HG02884 (cell line): ENCODE data around the gene BMP2K.
"Not testable (repeated sequence)": the region's sequence is repeated elsewhere in the genome, so short reads cannot be mapped to it uniquely, and the experiment has no call there.

Source experiments
- ATAC-seq: cut with Tn5 transposase; IDR thresholded peaks from one replicate; pipeline ENCODE4 v1.9.1; 2021; ENCODE audit warnings: mild to moderate bottlenecking, moderate library complexity; ENCODE audit not compliant: unreplicated experiment

The BMP2K gene

DNA sequence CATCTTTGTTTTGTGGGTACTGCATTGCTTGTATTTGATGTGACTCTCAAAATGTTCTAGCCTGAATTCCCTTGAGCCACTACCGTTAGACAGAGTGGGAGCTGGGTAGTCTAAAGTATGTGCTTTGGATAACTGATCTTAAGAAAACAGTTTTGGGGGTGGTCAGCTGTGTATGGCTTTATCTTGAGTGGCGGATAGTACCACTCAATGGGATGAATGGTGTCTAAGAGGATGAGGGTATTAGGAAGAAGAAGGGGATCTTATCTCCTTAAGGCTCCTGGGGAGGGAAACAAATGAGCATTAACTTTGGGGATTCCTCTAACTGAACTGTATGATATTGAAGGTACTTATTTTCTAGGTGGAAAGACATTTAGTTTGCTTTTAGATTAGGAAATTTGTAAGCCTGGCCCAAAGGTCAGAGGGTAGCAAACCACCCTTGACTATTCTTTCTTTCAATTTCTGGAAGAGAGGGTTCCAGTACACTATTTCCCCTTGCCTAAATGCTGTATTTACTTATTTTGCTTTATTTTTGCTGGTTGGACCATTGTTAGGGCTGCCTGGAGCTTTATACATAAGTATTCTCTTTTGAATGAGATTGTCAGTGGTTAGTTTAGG is 11.3 kb downstream of the BMP2K start:
- no peak for ATAC-seq

DNA sequence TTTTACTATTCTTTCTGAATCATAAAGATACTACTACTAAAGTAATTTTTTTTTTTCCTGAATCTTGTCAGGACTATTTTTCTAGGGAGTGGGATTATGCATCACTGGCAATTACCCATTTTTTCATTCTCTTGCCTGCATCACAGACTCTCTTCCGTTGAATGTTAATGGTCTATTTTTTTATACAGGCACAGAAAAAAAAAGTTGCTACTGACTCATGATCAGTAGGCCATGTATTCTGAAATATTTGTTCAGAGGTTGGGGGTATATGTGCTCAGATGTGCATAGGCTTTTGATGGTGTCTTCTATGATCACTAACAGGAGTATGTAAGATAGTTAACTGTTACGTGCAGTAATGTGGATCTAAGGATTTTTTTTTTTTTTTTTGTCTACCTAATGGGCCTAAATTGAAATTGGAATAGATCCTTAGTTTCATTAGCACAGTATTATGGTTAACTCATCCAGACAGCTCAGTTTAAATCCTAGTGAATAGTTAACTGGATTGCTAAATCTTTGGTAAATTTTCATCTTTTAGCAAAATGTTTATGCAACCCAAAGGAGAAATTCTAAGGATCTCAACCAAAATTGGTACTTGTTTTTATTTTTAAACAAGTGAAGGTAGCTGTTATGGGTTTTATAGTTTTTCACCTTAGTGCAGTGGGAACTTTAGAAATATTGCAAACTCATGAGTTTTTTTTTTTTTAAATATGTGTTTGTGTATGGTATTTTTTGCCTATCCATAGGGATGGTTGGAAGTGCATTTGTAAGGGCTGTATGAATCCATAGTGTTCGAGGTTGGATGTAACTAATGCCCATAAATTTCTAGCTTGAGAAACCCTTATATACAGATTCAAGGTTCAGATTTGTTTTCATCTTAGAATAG is 12.1 kb downstream of the BMP2K start:
- no peak for ATAC-seq

DNA sequence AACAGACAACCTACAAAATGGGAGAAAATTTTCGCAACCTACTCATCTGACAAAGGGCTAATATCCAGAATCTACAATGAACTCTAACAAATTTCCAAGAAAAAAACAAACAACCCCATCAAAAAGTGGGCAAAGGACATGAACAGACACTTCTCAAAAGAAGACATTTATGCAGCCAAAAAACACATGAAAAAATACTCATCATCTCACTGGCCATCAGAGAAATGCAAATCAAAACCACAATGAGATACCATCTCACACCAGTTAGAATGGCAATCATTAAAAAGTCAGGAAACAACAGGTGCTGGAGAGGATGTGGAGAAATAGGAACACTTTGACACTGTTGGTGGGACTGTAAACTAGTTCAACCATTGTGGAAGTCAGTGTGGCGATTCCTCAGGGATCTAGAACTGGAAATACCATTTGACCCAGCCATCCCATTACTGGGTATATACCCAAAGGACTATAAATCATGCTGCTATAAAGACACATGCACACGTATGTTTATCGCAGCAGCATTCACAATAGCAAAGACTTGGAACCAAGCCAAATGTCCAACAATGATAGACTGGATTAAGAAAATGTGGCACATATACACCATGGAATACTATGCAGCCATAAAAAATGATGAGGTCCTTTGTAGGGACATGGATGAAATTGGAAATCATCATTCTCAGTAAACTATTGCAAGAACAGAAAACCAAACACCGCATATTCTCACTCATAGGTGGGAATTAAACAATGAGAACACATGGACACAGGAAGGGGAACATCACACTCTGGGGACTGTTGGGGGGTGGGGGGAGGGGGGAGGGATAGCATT is 19.7 kb downstream of the BMP2K start:
- ATAC-seq = not testable (repeated sequence)

DNA sequence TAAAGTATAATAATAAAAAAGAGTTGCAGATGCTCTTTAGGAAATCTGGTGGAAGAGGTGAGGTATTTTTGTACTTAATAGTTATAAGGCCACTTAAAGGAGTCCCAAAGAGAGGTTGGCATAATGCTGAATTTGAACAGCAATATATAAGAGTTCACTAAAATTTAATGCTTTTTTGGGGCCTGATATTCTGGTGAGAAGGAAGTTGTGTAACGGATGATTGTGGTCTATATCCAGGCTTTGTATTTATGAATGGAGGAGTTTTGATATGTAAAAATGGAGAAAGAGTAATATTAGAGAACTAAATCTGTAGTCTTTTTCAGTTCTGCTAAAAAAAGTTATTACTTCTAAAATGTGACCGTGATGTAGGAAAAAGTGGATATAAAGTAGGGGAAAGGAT is 20.4 kb downstream of the BMP2K start:
- no peak for ATAC-seq

DNA sequence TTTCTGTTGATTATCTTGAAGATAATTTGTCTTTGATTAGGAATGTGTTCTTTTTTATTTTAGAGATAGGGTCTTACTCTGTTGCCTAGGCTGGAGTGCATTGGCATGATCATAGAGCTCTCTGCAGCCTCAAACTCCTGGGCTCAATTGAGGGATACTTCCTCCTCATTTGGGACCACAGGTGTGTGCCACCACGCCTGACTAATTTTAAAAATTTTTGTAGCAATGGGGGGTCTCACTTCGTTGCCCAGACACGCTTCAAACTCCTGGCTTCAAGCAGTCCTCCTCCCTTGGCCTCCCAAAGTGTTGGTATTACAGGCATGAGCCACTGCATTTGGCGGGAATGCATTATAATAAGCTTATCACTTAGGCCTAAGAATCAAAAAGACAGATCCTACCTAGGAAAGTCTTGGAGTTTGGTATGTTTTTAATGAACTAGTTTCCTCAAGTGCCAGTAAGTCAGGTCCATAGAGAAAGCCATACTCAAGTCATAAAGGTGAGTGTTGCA is 21.7 kb downstream of the BMP2K start:
- ATAC-seq = no peak

DNA sequence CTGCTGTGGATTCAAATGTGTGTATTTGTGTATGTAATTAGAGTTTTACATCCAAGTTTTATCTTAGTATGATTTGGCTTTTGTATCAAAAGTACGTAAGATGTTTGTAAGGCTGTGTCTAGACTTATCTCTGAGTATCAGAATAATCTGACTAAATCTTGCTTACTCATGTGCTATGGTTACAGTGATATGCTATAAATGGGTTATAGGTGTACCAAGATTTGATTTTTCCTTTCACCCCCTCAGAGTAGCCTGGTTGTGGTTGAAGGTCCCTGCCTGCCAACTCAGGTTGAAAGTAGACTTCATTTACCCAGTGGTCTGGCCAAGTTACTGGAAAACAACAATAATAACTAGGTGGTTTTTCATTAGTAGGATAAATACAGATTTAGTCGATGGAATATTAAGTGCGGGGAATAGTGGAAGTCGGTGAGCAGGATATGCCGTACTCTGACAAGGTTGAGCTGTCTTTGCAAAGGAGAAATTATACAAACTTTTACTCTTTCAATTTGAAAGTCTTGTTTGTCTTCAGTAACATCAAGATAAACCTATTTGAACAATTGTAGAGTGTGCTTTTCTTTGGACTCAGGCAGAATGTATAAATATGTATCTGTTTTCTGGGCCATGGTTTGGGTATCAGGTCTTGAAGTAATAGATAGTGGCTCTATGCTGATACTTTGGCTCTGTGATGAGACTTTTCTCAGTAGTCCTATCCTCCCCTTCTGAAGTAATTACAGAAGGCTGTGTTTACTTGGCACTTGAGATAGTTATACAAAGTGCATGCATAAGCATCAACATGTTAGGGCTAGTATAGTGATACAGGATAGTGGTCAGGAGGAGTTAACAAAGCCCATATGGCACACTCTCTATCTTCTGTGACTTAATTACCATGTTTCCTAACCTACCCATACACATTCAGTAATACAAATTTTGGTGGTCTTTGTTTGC is 23.7 kb downstream of the BMP2K start:
- ATAC-seq = peak; percentile 71

DNA sequence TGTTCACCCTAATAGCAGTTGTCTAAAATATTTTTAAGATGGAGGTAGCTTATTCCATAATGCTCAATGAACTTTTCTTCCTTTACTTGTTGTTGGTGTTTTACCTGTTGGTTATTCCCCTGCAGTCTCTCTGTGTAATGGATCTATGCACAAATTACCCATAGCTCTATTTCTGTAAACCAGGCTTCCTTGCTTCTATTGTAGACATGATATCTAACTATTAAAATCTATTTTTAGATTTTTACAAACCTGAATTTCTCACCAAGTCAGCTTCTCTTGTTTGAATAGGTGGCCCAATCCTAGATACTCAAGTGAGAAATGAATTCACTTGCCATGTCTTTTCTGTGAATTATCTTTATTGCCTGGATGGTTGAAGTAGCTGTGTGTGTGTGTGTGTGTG is 24.8 kb downstream of the BMP2K start:
- ATAC-seq = no peak

DNA sequence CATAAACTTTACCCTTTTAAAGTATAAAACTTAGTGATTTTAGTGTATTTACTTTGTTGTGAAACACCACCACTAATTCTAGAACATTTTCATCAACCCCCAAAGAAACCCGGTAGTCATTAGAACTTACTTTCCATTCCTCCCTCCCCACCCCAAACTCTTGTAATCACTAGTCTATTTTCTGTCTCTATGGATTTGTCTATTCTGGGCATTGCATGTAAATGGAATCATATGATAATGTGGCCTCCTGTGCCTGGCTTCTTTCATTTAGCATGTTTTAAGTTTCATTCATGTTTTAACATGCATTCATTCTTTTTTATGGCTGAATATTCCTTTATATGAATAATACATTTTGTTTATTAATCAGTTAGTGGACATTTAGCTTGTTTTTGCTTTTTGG is 27.8 kb downstream of the BMP2K start:
- ATAC-seq = no peak

DNA sequence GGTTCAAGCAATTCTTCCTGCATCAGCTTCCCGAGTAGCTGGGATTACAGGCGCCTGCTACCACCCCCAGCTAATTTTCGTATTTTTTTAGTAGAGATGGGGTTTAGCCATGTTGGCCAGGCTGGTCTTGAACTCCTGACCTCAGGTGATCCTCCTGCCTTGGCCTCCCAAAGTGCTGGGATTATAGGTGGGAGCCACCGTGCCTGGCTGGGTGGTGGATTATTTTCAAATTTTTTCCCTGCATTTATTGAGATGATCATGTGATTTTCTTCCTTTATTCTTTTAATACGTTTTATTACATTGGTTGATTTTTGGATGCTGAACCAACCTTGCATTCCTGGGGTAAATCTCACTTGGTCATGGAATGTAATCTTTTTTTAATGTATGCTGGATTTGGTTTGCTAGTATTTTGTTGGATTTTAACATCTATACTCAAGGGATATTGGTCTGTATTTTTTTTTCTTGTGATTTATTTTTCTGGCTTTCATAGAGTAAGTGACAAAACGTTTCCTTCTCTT is 30.9 kb downstream of the BMP2K start:
- no peak for ATAC-seq

DNA sequence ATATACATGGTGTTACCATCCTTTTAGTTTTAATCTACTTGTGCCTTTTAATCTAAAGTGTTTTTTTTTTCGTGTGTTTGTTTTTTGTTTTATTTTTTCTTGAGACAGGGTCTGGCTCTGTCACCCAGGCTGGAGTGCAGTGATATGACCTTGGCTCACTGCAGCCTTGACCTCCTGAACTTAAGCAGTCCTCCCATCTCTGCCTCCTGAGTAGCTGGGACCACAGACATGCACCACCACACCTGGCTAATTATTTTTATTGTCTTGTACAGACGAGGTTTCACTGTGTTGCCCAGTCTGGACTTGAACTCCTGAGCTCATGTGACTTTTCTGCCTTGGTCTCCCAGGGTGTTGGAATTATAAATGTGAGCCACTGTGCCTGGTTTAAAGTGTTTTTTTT is 33.1 kb downstream of the BMP2K start:
- ATAC-seq = no peak

DNA sequence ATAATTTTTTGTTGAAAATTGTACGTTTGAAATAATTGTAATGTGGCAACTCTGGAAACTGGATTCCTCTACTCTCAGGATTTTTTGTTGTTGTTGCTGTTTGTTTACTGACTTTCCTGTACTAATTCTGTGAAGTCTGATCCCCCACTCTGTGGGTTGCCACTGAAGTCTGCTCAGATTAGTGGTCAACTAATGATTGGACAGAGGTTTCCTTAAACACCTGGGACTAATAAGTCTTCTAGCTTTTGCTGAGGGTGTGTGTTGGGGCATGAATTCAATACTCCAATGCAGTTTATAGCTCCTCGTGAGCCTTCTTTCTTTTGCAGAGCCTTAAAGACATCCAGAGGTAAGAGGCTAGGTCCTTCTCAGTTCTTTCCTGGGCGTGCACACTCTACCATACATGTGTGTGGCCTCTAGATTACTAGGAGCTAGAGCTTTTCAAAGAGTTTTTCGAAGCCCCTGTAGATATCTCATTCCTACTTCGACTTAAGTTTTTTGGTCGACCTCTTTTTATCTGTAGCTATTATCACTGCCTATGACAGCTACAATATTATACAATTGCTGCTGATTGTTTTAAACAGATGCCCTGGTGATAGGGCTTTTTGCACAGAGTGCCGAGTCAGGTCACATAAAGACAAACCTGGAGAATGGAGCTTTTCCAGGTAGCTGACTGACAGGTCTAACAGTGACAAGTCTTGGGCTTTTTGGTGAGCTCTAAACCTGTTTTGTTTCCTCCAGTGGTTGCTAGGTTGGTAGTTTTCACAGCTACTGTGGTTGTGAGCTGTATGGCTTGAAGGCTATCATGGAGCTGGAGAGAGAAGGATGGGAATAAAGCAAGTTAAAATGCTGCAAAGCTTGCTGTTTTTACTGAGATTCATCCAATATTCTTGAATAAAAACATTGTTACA is 34.0 kb downstream of the BMP2K start:
- ATAC-seq = no peak

DNA sequence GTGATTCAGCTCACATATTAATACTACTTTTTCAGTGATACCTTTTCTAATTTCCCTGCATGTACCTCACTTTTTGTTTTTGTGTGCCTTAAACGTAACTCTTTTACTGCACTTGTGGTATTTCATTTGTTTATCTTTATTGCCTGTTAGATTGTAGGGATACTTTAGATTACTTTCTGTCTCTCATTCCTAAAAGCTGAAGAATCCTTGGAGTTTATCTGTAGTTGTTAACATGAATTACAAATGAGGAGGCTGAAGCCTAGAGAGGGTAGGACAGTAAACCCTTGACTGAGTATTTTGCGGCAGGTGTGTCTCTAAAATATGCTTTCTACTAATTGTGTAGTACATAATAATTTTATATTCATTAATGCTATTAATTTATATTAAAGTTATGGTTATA is 34.9 kb downstream of the BMP2K start:
- no peak for ATAC-seq

DNA sequence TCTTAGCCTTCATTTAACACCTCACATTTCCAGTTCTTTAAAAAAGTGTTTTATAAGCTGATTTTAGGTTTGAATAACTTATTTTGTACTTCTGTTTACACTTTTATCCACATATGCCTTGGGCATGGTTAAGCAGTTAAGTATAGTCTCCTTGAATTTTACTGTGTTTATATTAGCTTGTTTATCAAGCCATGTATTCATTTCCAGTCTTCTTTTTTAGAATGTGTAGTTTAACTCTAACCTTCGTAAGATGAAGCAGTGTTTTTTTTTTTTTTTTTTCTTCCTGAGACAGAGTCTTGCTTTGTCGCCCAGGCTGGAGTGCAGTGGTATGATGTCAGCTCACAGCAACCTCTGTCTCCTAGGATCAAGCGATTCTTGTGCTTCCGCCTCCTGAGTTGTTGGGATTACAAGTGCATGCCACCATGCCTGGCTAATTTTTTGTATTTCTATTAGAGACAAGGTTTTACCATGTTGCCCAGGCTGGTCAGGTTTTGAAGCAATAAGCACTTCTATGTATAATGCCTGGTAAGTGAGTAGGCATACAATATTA is 42.5 kb downstream of the BMP2K start:
- ATAC-seq = no peak

DNA sequence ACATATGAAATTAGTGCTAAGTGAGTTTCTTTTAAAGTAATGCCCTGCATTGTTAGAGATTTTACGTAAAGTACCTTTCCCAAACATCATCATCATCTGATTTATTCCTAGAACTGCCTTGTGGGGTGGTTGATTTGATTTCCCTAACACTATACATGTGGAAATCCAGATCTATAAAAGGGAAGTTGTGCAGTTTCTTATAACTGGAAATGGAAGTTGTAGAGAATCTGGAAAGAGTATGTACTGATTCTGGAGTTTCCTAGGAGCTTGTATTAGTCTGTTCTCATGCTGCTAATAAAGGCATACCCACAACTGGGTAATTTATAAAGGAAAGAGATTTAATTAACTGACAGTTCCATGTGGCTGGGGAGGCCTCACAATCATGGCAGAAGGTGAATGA is 47.9 kb downstream of the BMP2K start:
- ATAC-seq = no peak

DNA sequence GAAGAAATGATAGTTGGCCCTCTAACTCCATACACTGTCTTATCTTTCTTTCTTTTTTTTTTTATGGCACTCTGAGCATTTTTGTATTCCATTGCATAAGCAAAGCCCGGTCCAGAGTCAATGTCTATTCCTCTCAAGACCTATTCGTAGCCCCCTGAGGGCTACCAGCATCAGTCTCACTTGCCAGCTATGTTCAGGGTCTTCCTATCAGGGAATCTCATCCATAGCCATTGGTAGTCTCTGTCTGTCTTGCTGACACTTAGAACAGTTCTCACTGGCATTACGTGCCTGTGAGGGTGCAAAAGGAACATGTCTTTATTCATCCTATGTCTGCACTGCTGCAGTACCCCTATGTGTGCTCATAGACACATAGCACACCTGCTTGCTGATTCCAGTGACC is 51.0 kb downstream of the BMP2K start:
- ATAC-seq = no peak

DNA sequence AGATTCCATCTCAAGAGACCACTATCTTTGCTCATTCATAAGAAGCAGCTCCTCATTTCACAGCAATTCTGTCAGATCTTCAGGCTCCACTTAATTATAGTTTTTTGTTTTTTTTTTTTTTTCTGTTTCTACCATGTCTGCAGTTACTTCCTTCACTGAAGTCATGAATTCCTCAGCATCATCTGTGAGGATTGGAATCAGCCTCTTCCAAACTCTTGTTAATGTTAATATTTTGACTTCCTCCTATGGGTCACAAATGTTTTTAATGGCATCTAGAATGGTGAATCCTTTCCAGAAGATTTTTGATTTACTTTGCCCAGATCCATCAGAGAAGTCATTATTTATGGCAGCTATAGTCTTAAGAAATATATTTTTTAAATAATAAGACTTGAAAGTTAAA is 53.1 kb downstream of the BMP2K start:
- no peak for ATAC-seq

DNA sequence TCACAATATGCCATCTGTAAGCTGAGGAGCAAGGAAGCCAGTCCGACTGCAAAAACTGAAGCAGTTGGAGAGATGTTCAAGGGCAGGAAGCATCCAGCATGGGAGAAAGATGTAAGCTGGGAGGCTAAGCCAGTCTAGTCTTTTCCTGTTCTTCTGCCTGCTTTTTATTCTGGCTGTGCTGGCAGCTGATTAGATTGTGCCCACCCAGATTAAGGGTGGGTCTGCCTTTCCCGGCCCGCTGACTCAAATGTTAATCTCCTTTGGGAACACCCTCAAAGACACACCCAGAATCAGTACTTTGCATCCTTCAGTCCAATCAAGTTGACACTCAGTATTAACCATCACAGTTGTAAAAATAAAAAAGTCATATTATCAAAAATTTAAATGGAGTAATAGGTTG is 63.5 kb downstream of the BMP2K start:
- not testable (repeated sequence) for ATAC-seq

DNA sequence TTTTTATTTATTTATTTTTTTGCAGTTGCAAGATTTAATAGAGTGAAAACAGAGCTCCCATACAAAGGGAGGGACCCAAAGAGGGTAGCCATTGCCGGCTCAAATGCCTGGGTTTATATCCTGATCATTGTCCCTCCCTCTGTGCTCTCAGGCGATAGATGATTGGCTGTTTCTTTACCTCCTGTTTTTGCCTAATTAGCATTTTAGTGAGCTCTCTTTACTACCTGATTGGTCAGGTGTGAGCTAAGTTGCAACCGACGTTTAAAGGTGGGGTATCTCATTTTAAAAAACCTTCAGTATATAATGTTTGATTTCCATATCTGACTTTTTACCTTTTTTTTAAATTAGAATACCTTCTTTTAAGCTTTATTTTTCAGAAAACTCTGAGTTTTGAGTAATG is 64.1 kb downstream of the BMP2K start:
- not testable (repeated sequence) for ATAC-seq

DNA sequence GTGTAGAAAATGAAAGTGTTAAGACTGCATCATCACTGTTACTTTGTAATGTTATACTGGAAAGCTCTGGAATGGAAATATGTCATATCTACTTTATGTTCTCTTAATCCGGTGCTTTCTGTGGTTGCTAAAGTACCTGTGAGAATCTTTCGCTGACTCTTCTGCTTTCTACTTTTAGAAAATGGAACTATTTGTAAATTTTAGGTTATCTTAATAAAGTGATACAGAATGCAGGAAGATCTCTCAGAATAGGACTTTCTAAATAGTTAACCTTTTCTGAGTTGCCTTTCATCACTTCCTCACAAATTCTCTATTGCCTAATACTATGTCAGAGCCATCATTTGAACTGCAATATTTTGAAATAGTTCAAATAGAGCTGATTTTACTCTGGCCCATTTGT is 69.3 kb downstream of the BMP2K start:
- peak; percentile 77 for ATAC-seq
